Epithelial cell of proximal tubule (primary cell): ENCODE results near the gene ATP6V1A. TPM values are rescaled to one million over a fixed set of nuclear protein-coding genes. Genes with fewer than 3 reads are reported as not detected.
A peak's percentile ranks its signal among the peaks of the same experiment; 100 is the strongest.

ENCODE experiments used
- DNase-seq: peaks from one replicate; pipeline ENCODE4 v3.0.0-alpha.2; 2011; ENCODE audit warnings: low read depth
- H3K4me3 ChIP-seq: 2 replicates; pipeline ENCODE4 v1.5.1; 2011; ENCODE audit warnings: low read depth, mild to moderate bottlenecking, low read length
- total RNA-seq: library from RNA; depleted of rRNA; stranded (reverse); fragments of >200 nt; gene quantifications from 2 replicates; pipeline ENCODE4 v1.2.3, GENCODE V29; 2015
- TF ChIP-seq, protein P1 (sequence below): conservative IDR thresholded peaks from 2 replicates; pipeline ENCODE4 v1.5.1; 2012; ENCODE audit warnings: low read depth, mild to moderate bottlenecking, low read length

The ATP6V1A gene
- total RNA-seq, 1 donor from 2014 or later = 42.2 TPM

GRCh38 chr3:113805249-113805648 is 58.4 kb downstream of the ATP6V1A start:
- no peak overlapping the region for H3K4me3 ChIP-seq
- DNase-seq = no peak
- TF ChIP-seq, protein P1, sequence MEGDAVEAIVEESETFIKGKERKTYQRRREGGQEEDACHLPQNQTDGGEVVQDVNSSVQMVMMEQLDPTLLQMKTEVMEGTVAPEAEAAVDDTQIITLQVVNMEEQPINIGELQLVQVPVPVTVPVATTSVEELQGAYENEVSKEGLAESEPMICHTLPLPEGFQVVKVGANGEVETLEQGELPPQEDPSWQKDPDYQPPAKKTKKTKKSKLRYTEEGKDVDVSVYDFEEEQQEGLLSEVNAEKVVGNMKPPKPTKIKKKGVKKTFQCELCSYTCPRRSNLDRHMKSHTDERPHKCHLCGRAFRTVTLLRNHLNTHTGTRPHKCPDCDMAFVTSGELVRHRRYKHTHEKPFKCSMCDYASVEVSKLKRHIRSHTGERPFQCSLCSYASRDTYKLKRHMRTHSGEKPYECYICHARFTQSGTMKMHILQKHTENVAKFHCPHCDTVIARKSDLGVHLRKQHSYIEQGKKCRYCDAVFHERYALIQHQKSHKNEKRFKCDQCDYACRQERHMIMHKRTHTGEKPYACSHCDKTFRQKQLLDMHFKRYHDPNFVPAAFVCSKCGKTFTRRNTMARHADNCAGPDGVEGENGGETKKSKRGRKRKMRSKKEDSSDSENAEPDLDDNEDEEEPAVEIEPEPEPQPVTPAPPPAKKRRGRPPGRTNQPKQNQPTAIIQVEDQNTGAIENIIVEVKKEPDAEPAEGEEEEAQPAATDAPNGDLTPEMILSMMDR = no peak

- TF ChIP-seq, protein P1 = no peak
- DNase-seq = no peak
- H3K4me3 ChIP-seq = no peak overlapping the region
Measured at GRCh38 chr3:113812854-113813253, 66.0 kb downstream of the ATP6V1A start.

- H3K4me3 ChIP-seq = no peak overlapping the region
- no peak for DNase-seq
- TF ChIP-seq, protein P1 = no peak
Measured at GRCh38 chr3:113819866-113820265, 73.0 kb downstream of the ATP6V1A start.

GRCh38 chr3:113825090-113825489 is 78.3 kb downstream of the ATP6V1A start:
- H3K4me3 ChIP-seq = no peak overlapping the region

GRCh38 chr3:113828600-113828999 is 81.8 kb downstream of the ATP6V1A start:
- DNase-seq = no peak
- TF ChIP-seq, protein P1 = no peak
- no peak overlapping the region for H3K4me3 ChIP-seq

More at GRCh38 chr3:113825090-113825489, 78.3 kb downstream of the ATP6V1A start:
- TF ChIP-seq, protein P1 = peak; percentile 42
- peak; percentile 68 for DNase-seq

DNA sequence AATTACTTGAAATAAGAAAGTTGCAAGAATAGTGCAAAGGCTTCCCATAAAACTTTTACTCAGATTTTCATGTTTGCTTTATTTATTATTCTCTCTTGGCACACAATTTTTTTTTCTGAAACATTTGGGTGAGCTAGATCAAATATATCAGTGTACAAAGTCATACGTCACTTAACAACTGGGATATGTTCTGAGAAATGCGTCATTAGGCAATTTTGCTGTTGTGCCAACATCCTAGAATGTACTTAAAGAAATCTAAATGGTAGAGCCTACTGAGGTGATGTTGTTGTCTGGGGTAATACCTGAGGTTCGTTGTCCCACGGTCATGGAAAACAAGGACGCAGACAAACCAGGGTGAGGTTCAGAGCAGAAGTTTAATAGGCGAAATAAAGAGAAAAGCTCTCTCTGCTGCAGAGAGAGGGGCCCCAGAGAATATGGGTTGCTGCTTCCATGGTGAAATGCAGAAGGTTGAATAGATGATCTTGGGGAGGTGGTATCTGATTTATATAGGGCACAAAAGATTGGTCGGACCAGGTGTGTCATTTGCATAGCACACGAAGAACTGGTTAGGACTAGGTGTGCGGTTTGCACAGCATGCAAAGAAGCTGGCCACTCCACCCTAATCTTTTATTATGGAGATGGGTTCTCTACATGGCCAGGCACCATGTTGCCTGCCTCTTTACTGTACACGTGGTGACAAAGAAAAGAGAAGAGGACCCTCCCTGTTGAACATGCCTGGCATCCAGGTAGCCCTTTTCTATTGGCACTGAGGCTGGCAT is 82.9 kb downstream of the ATP6V1A start:
- no peak for DNase-seq
- TF ChIP-seq, protein P1 = no peak
- H3K4me3 ChIP-seq = no peak overlapping the region

- DNase-seq = no peak
- H3K4me3 ChIP-seq = no peak overlapping the region
- TF ChIP-seq, protein P1 = no peak
Measured at GRCh38 chr3:113831103-113831355, 84.2 kb downstream of the ATP6V1A start.
